ENCODE measurements around the gene MRPL22.

The MRPL22 gene

DNA sequence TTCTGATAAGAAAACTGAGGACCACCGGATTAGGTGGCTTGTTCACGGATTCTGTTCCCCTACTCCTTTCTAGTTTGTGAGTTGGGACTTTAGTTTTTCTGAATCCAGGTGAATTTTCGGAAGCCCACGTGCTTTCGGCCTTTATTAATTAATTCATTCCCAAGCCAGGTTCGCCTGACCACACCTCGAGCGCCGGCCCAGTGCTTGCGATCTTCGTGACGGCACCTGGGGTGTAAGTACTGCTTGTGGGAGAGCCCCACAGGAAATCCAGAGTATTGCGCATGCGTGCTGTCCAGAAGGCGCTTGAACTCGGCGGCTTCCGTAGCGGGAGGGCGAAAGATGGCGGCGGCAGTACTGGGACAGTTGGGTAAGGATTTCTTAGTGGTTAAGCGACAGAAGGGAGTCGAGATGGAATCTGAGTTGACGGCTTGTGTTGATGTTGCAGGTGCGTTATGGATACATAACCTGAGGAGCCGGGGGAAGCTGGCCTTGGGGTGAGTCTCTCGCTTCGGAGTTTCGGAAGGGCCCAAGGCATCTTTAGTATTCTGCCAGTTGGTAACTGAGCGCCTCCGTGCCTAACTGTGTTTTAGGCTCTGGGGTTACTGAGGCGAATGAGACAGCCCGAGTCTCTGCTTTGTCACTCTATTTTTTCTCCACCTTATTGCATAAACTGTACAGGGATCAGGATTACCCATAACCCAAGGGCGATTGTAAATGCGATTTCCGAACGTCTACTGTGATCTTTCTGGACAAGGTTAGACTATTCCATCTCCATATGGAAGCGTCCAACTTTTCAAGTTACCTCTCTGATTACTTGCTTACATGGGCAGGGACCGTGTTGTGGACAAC lies at the start of gene MRPL22:
Gene MRPL22, plus strand, starts transcription at position 302 of the 849 bp plus-strand sequence. Its CDS starts 38 bp downstream, at position 340.
- TF ChIP-seq, protein P1, sequence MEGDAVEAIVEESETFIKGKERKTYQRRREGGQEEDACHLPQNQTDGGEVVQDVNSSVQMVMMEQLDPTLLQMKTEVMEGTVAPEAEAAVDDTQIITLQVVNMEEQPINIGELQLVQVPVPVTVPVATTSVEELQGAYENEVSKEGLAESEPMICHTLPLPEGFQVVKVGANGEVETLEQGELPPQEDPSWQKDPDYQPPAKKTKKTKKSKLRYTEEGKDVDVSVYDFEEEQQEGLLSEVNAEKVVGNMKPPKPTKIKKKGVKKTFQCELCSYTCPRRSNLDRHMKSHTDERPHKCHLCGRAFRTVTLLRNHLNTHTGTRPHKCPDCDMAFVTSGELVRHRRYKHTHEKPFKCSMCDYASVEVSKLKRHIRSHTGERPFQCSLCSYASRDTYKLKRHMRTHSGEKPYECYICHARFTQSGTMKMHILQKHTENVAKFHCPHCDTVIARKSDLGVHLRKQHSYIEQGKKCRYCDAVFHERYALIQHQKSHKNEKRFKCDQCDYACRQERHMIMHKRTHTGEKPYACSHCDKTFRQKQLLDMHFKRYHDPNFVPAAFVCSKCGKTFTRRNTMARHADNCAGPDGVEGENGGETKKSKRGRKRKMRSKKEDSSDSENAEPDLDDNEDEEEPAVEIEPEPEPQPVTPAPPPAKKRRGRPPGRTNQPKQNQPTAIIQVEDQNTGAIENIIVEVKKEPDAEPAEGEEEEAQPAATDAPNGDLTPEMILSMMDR (IDR thresholded peaks at IDR 0.05; ENCODE audit: low read depth, low read length, missing control alignments): no peak
- DNase-seq (ENCODE audit: low read depth): peak; percentile 83
- H3K4me3 ChIP-seq (ENCODE audit: low read depth, low read length): peak within 1 kb of the TSS; percentile 61
- in situ Hi-C loops (cut with HindIII; ENCODE audit: low sequenced_read_pairs): no loop called here

DNA sequence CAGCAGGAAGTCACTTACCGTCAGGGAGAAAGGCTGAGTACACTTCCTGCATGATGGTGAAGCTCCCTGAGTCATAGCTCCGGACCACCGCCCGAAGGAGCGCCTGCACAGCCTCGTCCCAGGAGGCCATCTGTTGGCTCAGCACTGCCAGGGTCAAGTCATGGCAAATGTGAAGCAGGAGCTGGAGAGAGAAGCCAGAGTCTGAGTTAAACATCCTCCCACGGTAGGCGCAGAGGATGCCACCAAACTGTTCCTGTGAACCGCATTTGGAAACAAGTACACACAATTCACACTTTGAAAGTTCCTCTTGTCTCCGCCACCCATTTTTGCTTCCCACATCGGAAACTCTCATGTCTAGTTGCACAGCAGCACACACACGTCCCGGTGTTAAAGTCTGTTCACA lies 48.5 kb upstream of the MRPL22 start:
- TF ChIP-seq, protein P1 (IDR thresholded peaks at IDR 0.05; ENCODE audit: low read depth, low read length, missing control alignments): no peak
- H3K4me3 ChIP-seq (ENCODE audit: low read depth, low read length): no peak overlapping the region
- no peak for DNase-seq (ENCODE audit: low read depth)
- in situ Hi-C loops (cut with HindIII; ENCODE audit: low sequenced_read_pairs): no loop called here

DNA sequence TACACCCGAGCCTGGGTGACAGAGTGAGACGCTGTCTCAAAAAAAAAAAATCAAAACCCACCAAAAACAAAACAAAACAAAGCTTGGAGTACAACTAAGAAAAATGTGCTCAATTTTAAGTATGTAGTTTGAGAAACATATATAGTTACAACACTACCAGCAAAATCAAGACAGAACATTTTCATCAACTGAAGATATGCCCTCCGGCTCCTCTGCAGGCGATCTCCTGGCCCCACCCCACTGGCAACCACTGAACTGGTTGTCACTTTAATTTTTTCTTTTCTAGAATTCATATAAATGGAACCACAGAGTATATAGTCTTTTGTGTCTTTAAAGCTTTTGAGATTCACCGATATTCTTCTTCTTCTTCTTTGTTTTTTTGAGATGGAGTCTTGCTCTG lies 47.5 kb upstream of the MRPL22 start:
- in situ Hi-C loops (cut with HindIII; ENCODE audit: low sequenced_read_pairs): no loop called here
- TF ChIP-seq, protein P1 (IDR thresholded peaks at IDR 0.05; ENCODE audit: low read depth, low read length, missing control alignments): no peak
- DNase-seq (ENCODE audit: low read depth): no peak
- no peak overlapping the region for H3K4me3 ChIP-seq (ENCODE audit: low read depth, low read length)

DNA sequence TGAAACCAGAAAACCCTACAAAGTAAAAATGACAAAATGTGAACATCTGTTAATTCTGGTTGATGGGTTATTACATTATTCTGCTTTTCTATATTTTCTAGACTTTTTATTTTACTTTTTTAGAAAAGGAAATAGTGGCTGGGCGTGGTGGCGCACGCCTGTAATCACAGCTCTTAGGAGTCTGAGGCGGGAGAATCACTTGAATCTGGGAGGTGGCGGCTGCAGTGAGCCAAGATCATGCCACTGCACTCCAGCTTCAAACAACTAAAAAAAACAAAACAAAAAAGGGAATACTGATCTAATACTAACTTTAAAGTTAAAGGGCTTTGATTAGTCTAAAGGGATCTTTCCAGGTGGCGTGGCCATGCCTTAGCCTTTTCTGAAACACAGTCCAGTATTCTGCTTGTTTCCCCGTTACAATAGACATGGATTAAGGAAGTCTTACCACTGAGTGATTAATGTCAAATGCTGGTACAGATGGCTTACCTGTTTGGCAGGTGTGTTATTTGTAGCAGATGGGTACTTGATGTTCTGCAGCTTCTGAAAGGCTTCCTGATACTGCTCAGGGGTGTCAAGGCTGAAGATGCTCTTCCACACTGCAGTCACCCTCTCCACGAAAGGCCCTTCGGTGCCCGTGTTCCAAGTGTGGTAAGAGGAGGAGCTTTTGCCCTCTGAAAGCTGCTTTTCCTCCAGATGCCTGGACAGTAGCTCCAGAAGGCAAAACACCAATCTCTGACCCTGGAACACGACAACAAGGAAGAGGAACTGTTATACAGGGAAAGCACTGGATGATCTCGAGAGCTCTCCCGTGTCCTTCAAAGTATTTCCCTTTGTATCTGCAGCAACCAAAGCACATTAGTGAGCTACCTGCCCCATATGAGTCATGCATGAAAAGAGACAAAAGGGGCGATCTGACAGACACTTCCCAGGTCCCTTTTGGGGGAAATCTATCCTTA lies 45.0 kb upstream of the MRPL22 start:
- in situ Hi-C loops (cut with HindIII; ENCODE audit: low sequenced_read_pairs): no loop called here
- H3K4me3 ChIP-seq (ENCODE audit: low read depth, low read length): no peak overlapping the region
- no peak for DNase-seq (ENCODE audit: low read depth)
- TF ChIP-seq, protein P1 (IDR thresholded peaks at IDR 0.05; ENCODE audit: low read depth, low read length, missing control alignments): no peak

DNA sequence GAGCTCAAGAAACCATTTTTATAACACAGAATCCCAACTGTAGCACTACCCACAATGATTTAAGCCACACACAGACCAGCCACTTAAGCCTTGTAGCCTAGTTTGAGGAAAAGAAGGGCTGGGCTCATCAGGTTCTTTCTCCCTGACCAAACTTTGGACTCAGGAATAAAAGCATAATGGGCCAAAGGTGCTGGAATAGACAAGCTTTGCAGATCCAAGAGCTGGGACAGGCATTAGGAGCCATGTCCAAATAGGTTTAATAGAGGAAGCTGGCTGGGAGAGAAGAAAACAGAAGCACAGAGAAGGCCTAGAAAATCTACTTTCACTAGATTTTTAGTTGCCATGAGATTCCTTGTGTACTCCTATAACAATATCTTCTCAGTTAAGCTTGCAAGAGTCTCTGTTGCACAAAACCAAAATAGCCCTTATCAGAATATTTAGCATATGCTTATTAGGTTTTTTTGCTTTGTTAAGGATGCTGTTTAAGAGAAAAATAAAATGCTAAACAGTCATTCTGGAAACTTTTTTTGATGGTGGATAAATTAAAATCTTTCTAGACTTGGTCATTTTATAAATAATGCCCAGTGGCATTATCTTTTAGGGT lies 44.2 kb upstream of the MRPL22 start:
- H3K4me3 ChIP-seq (ENCODE audit: low read depth, low read length): no peak overlapping the region
- TF ChIP-seq, protein P1 (IDR thresholded peaks at IDR 0.05; ENCODE audit: low read depth, low read length, missing control alignments): no peak
- in situ Hi-C loops (cut with HindIII; ENCODE audit: low sequenced_read_pairs): no loop called here
- DNase-seq (ENCODE audit: low read depth): no peak

DNA sequence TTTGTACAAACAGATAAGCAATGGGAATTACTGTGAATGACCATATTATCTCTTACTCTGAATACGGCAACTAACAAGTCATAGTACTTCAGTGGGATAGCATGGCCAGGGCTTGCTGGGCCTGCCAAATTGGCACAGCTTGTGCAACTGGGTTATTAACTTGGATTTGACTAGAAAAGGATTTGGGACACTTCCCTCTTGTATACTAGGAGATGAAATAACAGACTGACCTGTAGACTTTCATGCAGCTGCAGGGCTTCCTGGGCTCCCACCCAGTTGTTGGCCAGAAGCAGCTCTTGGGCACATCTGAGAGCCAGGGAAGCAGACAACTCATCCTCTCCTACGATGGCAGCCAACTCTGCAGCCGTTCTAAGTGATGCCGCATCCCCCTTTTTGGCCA lies 42.7 kb upstream of the MRPL22 start:
- no peak for DNase-seq (ENCODE audit: low read depth)
- TF ChIP-seq, protein P1 (IDR thresholded peaks at IDR 0.05; ENCODE audit: low read depth, low read length, missing control alignments): no peak
- H3K4me3 ChIP-seq (ENCODE audit: low read depth, low read length): no peak overlapping the region
- in situ Hi-C loops (cut with HindIII; ENCODE audit: low sequenced_read_pairs): no loop called here
